Right lobe of liver (tissue), 6 donors: ENCODE data around the gene NUPR1. TPM values are rescaled to one million over a fixed set of nuclear protein-coding genes. Genes with fewer than 3 reads are reported as not detected.

Experiments used
- ATAC-seq, 4 donors: fragments of 200-7000 bp; cut with Tn5 transposase; one replicate each; pipeline ENCODE4 v1.9.1; 2020; ENCODE audit warnings: mild to moderate bottlenecking in 4 of 4, moderate library complexity in 4 of 4
- DNase-seq, 3 donors: peaks; one replicate each; pipeline ENCODE4 v3.0.0-alpha.2; 2020
- H3K27ac ChIP-seq, 3 donors: fragments of 200-600 bp; one replicate each; pipeline ENCODE4 v1.8.0; 2022
- H3K27me3 ChIP-seq, 2 donors: fragments of 200-600 bp; one replicate each; pipeline ENCODE4 v1.8.0; 2022
- H3K36me3 ChIP-seq, 4 donors: fragments of 200-600 bp; sonication (generic) in 1 of 4; one replicate each; pipeline versions ENCODE4 v1.5.1 to v1.8.0; 2017 to 2022; ENCODE audit warnings: control low read depth in 1 of 4
- H3K4me1 ChIP-seq, 4 donors: fragments of 200-600 bp; sonication (generic) in 1 of 4; one replicate each; pipeline versions ENCODE4 v1.5.1 to v1.8.0; 2017 to 2022; ENCODE audit warnings: control low read depth in 1 of 4
- H3K4me3 ChIP-seq, 3 donors: fragments of 200-600 bp; one replicate each; pipeline ENCODE4 v1.8.0; 2022
- H3K9me3 ChIP-seq, 4 donors: fragments of 200-600 bp; sonication (generic) in 1 of 4; one replicate each; pipeline versions ENCODE4 v1.5.1 to v1.8.0; 2017 to 2022; ENCODE audit warnings: control low read depth in 1 of 4
- CTCF ChIP-seq, 4 donors: fragments of 200-600 bp in 3 of 4; fragments of 450-650 bp in 1 of 4; IDR thresholded peaks; one replicate each; pipeline versions ENCODE4 v1.5.1 to v1.8.0; 2016 to 2022; ENCODE audit warnings: antibody characterized with exemption in 4 of 4, mild to moderate bottlenecking in 2 of 4
- POLR2A ChIP-seq: fragments of 450-650 bp; IDR thresholded peaks from one replicate; pipeline ENCODE4 v1.6.1; 2017; ENCODE audit warnings: antibody characterized with exemption, mild to moderate bottlenecking
- whole genome bisulfite sequencing: methylation state at CpG from one replicate; pipeline ENCODE4 v1.1.6; 2018; ENCODE audit warnings: low coverage, low lambda C conversion rate; ENCODE audit not compliant: insufficient coverage; ENCODE audit errors: missing lambda C conversion rate; 5-methylcytosine and 5-hydroxymethylcytosine counted together
- intact Hi-C, 2 donors: fragments of 100-400 bp; cut with DNase I; formaldehyde crosslinking; loops; one replicate each; pipeline versions ENCODE4 v1.11.2 to v1.14.1; 2022
- total RNA-seq, 6 experiments: library from RNA; depleted of rRNA in 2 of 6; stranded (reverse); fragments of >200 nt in 2 of 6; fragmentation: NEBNext Ultra II Directional in 3 of 6; extraction: Animal tissue kit (Norgen Biotek cat#: 25700) in 3 of 6; gene quantifications; one replicate each; pipeline versions ENCODE4 v1.1.0 to v1.2.4, GENCODE V29; 2016 to 2023
- donor health status: DM: no; HTN: yes; CAD: no.
- donor health status: DM: no; HTN: no; CAD: no.
- donor health status: DM: no; HTN: no; CAD: no.
- donor health status: DM: no; HTN: yes; CAD: no.
- donor health status: DM: no; HTN: yes; CAD: no.

The NUPR1 gene
- total RNA-seq, 6 experiments from 2014 or later: 33.4 to 188 (median 80.7) TPM

DNA sequence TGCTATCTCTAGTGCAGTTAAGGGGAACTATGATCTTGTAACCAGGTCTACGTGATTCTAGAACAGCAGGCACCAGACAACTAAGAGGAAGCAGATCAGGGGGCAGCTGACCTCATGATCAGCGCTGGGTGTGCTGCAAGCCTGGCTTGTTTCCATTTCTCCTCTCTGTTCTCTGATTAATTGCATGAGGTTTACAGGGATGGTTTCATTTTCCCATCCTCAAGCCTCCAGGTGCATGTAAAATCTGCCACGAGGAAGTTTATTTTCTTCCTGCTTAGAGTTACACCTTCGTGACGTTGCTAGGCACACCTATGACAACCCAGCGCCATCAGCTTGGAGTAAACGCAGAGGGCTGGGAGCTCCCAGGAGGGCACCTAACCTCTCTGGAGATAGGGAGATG, 4.3 kb upstream of the NUPR1 start:
- peak in 2 of 3 donors; percentile 62 to 67 for DNase-seq
- H3K4me3 ChIP-seq: no peak overlapping the region

GRCh38 chr16:28542646-28543045, 3.9 kb upstream of the NUPR1 start:
- DNase-seq (no peak), ATAC-seq (no peak)
- intact Hi-C loops: no loop called here
- H3K4me3 ChIP-seq: no peak overlapping the region
- no peaks in the 10 kb centered on the region for H3K36me3 ChIP-seq
- H3K4me1 ChIP-seq: peaks cover 0 to 32% (median 9%) of the 10 kb centered on the region in 4 donors
- 76% methylated on average over 7 of the region's 7 CpGs for WGBS
- H3K27ac ChIP-seq: peak overlapping the region; percentile 14 to 47 (median 33)
- H3K9me3 ChIP-seq: no peaks in the 10 kb centered on the region
- no peaks in the 10 kb centered on the region for H3K27me3 ChIP-seq
- TF ChIP-seq CTCF (IDR thresholded peaks at IDR 0.05) (no peak), POLR2A (no peak)

More for the DNA sequence above, 4.3 kb upstream of the NUPR1 start:
- Histone ChIP-seq H3K36me3 (no peaks in the 10 kb centered on the region), H3K27ac (peak overlapping the region; percentile 14 to 47 (median 33)), H3K9me3 (no peaks in the 10 kb centered on the region), H3K4me1 (peaks cover 0 to 32% (median 9%) of the 10 kb centered on the region in 4 donors), H3K27me3 (no peaks in the 10 kb centered on the region)
- intact Hi-C loops: no loop called here
- ATAC-seq: peak; percentile 8 to 51 (median 14)
- no peak for TF ChIP-seq POLR2A
- no peak for TF ChIP-seq CTCF (IDR thresholded peaks at IDR 0.05)
- 6% methylated on average over 6 of the region's 7 CpGs for WGBS

GRCh38 chr16:28540346-28540745, 1.6 kb upstream of the NUPR1 start:
- DNase-seq (no peak), ATAC-seq (no peak)
- H3K9me3 ChIP-seq: no peaks in the 10 kb centered on the region
- no peak overlapping the region for H3K4me3 ChIP-seq
- TF ChIP-seq POLR2A (no peak), CTCF (IDR thresholded peaks at IDR 0.05) (no peak)
- intact Hi-C loops: no loop called here
- WGBS: 79% methylated on average over 3 of the region's 3 CpGs
- H3K4me1 ChIP-seq: peaks cover 0 to 49% (median 18%) of the 10 kb centered on the region in 4 donors
- H3K27ac ChIP-seq: peak overlapping the region; percentile 7 to 97 (median 92)
- H3K27me3 ChIP-seq: no peaks in the 10 kb centered on the region
- H3K36me3 ChIP-seq: peaks cover 0 to 2% (median 0%) of the 10 kb centered on the region in 4 donors

GRCh38 chr16:28537964-28538732, 626 bp downstream of the NUPR1 start:
- Histone ChIP-seq H3K36me3 (peaks cover 0 to 2% (median 0%) of the 10 kb centered on the region in 4 donors), H3K27ac (peak overlapping the region; percentile 92 to 97 (median 94)), H3K4me3 (peak overlapping the region; percentile 64 to 79 (median 77)), H3K4me1 (peaks cover 0 to 61% (median 25%) of the 10 kb centered on the region in 4 donors), H3K27me3 (no peaks in the 10 kb centered on the region), H3K9me3 (no peaks in the 10 kb centered on the region)
- peak in 3 of 4 donors; percentile 0 to 1 (median 1) for ATAC-seq
- DNase-seq: peak in 1 of 3 donors; percentile 43
- intact Hi-C loops: no loop called here
- TF ChIP-seq CTCF (IDR thresholded peaks at IDR 0.05) (no peak), POLR2A (no peak)
- WGBS: 23% methylated on average over 13 of the region's 13 CpGs
